HL-60/S4 (cell line): ENCODE results near the gene ANKMY1.
"Not testable (repeated sequence)": the region's sequence is repeated elsewhere in the genome, so short reads cannot be mapped to it uniquely, and the experiment has no call there.

Source experiments
- in situ Hi-C: fragments of 300-500 bp; cut with MboI; formaldehyde crosslinking; loops from 2 replicates; pipeline ENCODE4 v1.14.3; 2022; ENCODE audit warnings: low sequenced_read_pairs

Gene ANKMY1

DNA sequence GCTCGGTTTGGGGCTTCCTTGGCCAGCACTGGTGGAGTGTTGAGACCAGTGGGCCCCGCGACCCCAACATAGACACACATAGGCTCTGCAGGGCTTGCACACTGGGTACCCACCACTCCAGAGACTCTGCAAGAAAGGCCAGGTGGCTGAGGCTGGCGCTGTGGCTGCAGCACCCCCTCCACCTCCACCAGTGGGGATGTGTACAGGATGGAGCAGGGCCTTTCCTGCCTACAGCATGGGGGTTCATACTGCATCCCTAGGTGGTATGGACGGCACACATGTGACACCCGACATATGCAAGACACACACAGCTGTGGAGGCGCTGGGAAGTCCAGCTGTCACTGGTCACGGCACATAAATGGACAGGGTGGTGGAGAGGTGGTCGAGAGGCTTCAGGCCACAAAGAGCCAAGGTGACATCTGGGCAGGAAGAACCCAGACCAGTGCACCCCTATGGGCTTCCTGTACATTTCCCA lies 11.8 kb upstream of the ANKMY1 start:
- in situ Hi-C loops: no loop called here

DNA sequence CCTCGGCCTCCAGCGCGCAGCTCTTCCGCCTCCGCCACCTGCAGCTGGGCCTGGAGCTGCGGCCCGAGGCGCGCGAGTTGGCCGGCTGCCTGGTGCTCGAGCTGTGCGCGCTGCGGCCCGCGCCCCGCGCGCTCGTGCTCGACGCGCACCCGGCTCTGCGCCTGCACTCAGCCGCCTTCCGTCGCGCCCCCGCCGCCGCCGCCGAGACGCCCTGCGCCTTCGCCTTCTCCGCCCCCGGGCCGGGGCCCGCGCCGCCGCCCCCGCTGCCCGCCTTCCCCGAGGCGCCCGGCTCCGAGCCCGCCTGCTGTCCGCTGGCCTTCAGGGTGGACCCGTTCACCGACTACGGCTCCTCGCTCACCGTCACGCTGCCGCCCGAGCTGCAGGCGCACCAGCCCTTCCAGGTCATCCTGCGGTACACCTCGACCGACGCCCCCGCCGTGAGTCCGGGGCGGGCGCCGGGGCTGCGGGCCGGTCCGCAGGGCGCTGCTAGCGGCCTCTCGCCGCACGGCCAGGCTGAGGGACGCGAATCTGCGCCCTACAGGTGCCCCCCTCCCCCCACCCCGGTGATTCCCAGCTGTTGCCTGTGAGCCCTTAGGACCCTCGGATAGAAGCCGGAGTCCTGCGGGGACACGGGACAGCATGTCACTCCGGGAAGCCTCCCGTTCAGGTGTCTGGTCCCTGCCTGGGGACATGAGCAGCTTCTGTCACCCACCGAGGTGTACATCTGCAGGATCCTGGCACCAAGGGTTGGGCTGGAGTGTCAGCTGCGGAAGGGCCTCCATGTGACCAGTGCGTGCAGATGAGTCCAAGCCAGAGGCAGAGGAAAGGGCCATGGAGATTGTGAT lies 11.1 kb upstream of the ANKMY1 start:
- in situ Hi-C loops: no loop called here

DNA sequence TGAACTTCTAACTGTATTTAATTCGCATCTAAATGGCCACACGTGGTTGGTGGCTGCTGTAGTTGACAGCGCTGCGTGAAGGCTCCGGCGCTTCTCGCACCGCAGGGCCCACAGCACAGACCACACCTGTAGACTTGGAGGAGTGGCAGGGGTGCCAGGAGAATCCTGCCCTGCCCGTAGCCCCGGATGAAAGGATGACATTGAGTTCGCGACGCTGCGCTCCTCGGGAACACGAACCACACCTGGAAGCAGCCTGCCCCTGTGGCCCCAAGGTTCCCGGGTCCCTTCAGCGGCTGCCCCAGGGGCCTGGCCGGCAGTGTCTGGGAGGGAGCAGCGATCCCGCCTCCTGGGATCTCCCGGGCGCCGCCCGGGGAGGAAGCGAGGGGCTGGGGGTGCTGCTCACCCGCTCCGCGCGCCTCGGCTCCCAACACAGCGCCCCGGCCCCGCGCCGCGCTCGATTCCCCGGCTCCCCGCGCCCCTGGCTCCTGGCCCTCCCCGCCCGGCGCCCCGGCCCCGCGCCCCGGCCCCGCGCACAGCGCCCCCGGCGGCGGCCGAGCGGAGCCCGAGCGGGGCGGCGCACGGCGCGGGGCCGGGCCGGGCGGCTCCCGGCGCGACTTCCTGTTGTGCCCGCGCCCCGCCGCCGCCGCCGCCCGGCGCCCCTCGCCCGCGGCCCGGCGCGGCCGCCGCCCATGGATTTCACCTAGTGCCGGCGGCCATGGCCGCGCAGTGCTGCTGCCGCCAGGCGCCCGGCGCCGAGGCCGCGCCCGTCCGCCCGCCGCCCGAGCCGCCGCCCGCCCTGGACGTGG lies 10.3 kb upstream of the ANKMY1 start, which contains the start of gene RNPEPL1:
Gene RNPEPL1 (plus strand): TSS at position 613 of the 806 bp plus-strand sequence. CDS start 103 bp downstream, at position 716.
- in situ Hi-C loops: no loop called here

GRCh38 chr2:240567137-240567871 lies 9.5 kb upstream of the ANKMY1 start:
- in situ Hi-C loops: no loop called here

DNA sequence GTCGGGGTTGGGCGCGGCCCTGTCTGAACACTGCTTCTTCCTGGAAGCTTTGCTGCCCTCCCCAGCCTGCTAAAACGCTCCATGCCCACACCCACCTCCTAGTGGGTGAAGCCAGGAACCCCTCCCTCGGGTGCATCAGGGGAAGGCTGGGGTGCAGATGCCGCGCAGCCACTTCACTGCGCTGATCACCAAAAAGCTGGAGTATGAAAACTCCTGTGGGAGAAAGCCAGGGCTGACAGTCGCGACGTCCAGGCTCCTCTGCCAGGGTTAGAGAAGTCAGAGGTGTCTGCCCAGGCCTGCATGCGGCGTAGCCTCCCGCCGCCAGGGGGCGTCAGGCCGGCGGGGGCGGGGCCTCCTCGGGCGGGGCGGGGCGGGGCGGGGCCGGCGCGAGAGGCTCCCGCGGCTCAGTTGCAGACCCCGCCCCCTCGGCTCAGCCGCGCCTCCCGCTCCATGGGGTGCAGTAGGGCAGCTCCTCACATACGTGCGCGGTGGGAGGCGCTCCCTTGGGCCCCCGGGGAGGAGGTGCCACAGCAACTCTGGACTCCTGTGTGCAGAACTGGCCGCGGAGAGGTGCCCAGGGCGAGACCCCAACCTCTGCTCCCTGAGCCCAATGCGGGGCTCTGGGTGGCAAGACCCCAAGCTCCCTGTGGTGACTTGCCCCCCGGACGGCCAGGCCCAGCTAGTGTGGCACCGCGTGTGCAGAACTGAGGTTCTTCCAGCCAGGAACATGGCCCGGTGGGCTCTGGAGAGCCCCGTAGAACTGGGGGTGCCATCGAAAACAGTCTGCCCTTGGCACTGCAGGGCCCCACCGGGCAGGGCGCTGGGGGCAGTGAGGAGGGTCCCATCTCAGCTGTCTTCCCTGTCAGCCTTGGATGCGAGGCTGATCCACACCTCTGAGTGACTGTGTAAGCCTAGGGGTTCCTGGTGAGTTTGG lies 8.7 kb upstream of the ANKMY1 start:
- in situ Hi-C loops: no loop called here

DNA sequence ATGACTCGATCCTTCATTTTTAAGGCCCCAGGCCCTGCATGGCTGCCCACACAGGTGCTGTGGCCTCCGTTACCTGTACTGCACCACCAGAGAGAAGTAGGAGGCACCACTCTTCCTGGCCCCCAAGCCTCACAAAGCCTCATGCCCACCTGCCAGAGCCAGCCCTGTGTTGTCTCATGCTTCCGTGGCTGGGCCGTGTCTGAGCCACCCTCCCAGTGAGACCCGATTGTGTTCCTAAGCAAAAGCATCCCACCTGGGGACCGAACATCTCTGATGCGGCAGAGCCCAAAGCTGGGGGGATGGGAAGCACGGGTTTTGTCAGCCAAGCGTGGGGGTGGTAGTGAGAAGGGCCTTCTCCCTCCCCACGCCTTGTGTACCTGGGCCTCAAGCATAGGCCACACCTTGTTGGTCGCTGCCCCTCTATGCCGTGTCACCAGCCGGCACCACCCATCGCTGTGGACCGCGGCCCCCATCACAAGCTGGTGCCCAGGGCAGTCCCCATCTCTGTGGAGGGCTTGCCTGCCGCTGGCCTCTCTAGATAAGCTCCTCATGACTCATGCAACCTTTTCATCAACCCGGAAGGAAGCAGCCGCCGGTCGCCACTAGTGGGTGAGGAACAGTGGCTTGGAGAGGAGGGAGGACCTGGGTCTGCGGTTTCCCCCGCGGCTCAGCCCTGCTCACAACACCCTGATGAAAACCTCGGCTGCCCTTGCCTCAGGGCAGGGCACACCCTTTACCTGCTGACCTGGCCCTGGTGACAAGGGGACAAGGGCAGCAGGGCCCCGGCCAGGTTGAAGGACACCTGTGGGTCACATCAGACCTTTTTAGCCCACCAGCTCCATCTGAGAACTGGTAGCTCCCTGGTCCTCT lies 7.8 kb upstream of the ANKMY1 start:
- in situ Hi-C loops: no loop called here

DNA sequence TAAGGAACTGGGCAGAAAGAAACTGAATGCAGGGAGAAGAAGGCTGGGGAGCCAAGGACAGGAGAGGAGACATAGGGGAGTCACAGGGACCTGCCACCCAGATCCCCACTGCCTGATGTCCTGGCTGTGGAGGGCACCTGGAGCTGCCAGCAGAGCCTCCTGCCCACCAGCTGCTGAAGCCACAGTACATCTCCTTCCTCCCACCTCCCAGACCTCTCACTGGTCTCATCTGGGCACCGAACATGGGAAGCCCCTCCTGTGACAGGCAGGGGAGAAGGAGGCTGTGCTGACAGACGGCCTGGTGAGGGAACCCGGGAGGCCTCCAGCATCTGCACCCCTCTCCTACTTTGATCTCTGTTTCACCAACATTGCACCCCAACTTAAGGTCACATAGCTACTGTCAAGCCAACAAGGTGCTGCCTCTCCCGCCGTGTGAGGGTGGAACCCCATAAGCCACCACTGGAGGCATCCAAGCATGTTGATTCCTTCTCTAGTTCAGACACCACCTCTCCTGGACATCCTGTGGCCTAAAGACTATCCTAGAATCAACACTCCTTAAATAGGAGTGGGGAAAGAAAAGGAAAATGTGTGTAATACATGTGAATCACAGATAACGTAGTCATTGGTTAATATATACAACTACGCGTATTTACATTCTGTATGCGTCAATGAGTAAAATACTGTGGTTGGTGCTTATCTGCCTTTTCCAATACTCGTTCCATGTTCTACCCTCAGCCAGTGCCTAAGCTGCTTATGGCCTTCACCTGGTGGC lies 7.0 kb upstream of the ANKMY1 start:
- in situ Hi-C loops: no loop called here

GRCh38 chr2:240563951-240564560 lies 6.3 kb upstream of the ANKMY1 start:
- in situ Hi-C loops: no loop called here

DNA sequence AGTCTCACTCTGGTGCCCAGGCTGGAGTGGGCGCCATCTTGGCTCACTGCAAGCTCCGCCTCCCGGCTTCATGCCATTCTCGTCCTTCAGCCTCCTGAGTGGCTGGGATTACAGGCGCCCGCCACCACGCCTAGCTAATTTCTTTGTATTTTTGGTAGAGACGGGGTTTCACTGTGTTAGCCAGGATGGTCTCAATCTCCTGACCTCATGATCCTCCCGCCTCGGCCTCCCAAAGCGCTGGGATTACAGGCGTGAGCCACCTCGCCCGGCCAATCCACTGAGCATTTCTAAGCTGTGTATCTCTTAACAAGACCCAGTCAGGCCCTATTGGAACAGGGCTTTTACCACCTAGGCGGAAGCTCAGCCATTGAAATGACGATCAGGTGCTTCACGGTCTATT lies 5.4 kb upstream of the ANKMY1 start:
- in situ Hi-C loops: not testable (repeated sequence)

DNA sequence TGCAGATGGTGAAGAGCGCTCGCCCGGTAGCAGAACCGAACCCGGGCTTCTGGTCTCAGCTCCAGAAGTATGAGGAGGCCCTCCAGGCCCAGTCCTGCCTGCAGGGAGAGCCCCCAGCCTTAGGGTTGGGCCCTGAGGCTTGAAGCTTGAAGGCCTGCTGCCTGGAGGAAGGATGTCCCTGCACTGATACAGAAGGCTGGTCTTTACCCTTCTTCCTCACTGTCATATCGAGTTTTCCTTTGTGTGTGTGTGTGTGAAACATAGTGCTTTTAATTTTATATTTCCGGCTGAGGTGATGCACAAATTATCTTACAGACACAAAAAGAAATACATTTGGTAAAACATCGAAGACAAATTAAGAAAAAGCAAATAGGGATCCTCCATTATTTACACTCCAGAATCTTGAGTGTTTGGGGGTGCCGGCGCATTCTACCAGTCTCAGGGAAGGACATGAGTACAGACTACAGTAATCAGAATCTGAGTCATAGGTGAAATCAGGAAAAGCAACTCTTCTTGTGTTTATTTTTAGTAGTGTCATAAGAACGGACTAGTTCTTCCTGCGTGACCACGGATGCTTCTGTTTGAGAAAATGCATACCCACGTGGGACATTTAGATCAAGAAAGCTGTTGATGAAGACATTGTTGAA lies 3.7 kb upstream of the ANKMY1 start:
- in situ Hi-C loops: no loop called here

- in situ Hi-C loops: no loop called here
Measured at GRCh38 chr2:240560480-240561324, 2.9 kb upstream of the ANKMY1 start.

GRCh38 chr2:240560084-240560479 lies 2.3 kb upstream of the ANKMY1 start, which contains the start of gene DUSP28:
Gene DUSP28, plus strand, starts transcription at chr2:240560357. Its CDS starts 328 bp downstream, at chr2:240560685.
- in situ Hi-C loops: no loop called here

- in situ Hi-C loops: no loop called here
Measured at GRCh38 chr2:240559286-240559685, 1.5 kb upstream of the ANKMY1 start.

- in situ Hi-C loops: no loop called here
Measured at GRCh38 chr2:240558236-240558761, 511 bp upstream of the ANKMY1 start.

DNA sequence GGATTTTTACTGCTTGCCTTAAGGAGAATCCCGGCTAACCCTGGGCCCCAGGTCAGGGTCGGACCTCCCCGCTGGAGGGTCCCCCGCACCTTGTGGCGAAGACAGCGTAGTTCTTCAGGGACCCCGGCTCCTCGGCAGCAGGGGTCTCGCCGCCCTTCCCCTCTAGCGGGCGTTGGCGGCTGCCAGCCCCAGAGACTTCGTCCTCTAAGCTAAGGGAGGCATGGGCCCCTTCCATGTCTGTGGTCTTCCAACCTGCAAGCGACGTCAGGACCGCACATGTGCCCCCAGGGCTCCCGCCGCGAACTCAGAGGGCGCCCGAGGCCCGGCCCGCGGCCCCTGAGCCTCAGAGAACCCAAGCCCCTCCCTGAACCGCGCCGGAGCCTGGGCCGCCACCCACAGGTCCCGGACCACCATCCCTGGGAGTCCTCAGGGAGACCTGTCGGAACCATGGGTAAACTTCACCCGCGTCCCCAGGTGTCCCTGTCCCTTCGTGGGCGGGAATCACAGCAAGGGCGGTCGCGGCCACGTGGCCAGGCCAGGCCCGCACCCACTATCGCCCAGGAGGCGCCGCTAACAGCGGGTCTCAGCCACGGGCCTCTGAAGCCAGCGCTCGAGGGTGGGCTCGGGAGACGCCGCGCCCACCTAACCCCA lies 562 bp downstream of the ANKMY1 start:
- in situ Hi-C loops: no loop called here
